Stimulated activated CD8-positive, alpha-beta memory T cell treated with anti-CD3 and anti-CD28 coated beads, Interleukin-7, amount 100 ng/mL, for 48 hours (primary cell): ENCODE measurements around the gene ITGAV.

Source experiments
- DNase-seq, 2 donors: peaks; one replicate each; pipeline ENCODE4 v3.0.0-alpha.2; 2020; ENCODE audit warnings: low read depth in 1 of 2; ENCODE audit errors: extremely low read depth in 1 of 2

ITGAV gene

DNA sequence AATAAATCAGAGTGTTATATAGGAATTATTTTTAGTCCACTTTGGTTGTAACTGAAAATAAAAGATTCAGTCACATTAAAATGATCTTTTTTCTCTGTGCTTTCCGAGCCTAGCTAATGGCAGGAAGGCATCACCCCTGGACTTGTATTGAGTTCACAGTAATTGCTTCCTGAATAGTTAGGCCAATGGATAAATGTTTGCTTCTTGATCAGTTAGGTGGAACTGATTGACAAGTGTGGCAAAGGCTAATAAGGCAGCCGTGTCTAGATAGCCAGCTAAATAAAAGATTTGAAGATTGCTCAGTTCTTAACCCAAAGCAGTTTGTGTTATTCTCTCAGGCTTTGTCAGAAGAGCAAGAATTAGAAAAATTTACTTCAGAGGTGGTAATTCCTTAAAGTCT, 124.8 kb downstream of the ITGAV start:
- DNase-seq, result no peak

- DNase-seq, result no peak
Measured at GRCh38 chr2:186716004-186716403, 126.1 kb downstream of the ITGAV start.

DNA sequence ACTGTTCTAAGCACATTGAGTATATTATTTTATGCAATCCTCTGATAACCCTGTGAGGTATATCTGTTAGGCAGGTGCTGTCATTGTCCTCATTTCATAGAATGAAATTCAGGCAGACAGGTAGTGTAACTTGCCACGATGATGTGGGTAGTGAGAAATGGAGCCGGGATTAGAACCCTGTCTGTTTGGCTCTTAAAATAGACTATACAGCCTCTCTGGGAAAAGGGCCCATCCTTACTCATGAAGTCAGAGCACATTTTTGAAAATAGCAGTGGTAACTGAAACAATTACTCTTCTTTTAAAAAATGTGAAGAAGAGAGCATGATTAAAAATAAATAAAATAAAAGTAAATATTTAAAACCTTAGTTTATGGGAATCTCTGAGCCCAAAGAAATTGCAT, 127.0 kb downstream of the ITGAV start:
- no peak for DNase-seq

- DNase-seq, result no peak
Measured at GRCh38 chr2:186717320-186718007, 127.6 kb downstream of the ITGAV start.

DNA sequence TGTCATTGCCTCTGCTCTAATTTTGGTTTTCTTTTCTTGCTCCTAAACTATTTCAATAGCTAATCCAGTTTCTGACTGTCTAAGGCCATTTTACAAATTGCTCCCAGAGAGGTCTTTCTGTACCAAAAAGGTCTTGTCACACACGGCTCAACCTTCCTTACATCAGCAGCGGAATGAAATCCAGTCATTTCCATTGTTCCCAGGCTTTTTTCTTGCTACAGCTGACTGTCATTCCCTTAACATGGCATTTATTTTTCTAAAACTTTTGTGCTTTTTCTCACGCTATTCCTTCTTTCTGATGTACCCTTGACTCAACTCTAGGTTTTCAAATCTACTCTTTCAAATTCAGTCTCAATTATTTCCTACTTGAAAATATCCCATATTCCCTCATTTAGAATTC, 128.3 kb downstream of the ITGAV start:
- DNase-seq, result no peak

DNA sequence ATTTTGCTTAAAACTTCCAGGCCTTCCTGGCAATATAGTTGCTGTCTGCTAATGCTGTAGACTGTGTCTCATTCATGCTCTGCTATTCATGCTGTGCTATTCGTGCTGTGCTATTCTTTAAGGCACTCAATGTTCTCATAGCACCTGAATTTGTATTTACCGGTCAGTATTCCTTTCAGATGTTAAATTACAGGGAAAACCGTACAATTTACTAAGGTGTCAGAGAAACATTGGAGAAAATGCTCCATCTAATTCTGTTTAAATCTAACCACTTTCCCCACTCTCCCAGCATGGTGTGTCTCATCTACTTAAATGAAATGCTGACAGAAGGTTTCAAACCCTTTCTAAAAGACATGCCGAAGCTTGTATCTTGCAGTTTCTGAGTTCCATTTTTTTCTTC, 129.0 kb downstream of the ITGAV start:
- no peak for DNase-seq

DNA sequence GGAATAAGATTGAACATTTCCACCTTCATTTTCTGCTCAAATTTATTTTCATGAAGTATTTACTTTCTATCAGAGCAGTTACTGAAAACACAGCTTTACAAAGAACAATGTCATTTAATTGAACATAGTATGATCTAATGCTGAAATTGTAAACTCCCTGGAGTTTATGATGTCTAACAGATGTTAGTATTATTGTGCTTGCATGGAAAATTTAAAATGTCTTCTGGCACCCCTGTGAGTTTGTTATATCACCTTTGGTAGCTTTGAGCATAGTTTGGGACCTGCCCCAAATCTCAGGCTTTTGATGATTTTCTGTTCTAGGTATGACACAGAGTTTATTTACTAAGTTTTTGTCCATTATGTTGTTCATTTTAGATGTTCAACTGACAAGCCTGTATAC, 132.1 kb downstream of the ITGAV start:
- no peak for DNase-seq

DNA sequence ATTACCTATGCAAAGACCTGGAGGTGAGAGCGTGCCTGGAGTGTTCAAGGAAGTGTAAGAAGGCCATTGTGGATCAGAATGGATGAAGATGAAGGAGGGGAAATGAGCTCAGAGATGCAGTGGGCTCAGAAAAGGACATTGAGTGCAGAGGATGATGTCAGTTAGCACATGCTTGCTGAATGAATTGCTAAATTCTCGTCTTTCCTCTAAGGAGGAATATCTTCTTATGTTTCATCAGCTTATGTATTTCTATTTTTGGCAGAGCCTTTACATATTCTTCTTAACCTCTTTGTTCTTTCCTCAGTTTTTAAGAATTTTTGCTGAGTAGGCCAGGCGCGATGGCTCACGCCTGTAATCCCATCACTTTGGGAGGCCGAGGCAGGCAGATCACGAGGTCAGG, 134.9 kb downstream of the ITGAV start:
- no peak for DNase-seq

DNA sequence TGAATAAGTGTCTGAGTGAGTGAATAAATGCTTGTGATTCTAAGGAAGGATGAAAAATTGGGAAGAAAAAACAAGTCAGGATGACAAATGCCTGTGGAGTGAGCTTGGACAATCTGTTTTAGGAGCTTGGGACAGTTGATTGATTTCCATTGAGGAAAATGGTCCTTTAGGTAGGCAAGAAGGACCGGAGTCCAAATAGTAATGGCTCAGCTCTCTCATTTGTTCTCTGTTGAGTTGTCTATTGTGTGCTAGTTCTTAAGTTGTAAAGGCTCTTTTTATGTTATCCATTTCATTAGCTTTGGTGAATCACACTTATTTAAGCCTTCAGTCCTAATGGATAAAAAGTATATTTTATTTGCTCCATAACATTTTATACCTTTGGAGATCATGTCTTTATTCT, 135.9 kb downstream of the ITGAV start:
- DNase-seq, result no peak

DNA sequence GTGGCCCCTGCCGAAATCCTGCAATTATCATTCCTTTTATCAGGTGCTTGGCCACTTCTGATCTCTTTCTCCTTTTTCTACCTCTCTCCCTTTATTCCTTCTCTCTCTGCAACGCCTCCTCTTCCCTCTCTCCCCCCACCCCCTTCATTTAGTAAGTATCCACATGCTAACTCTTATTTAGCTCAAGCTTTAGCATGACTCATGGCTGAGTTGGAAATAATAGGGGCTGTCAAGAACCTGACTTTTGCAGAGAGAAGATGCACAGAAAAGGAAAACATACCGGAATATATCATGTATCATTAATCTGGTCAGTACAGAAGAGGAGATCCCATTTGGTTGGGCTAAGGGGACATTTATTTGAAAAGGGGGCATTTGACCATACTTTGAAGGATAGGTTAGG, 137.1 kb downstream of the ITGAV start:
- DNase-seq, result no peak

DNA sequence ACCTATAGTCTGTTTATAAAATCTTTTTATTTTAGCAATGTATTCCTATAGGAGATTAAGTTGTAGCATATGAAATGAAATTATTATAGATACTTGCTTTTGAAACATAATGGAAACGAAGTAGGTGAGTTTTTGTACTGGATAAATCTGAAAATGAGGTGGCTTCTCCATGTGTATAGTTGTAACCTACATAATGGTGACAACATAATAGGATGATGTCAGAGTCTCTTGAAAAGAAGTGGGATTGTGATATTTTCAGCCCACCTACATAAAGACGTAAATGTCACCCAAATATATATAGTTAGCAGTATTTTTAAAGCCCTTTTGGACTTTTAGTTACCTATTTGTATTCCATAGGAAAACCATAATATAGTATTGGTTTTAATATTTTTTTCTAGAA, 138.8 kb downstream of the ITGAV start:
- DNase-seq, result no peak
